ENCODE data around the gene UBXN1.
A peak's percentile ranks its signal among the peaks of the same experiment; 100 is the strongest.
"Not testable (repeated sequence)": the region's sequence is repeated elsewhere in the genome, so short reads cannot be mapped to it uniquely, and the experiment has no call there.

UBXN1 gene

GRCh38 chr11:62708392-62708791 lies 29.5 kb upstream of the UBXN1 start:
- DNase-seq (ENCODE audit: low spot score): peak; percentile 66

GRCh38 chr11:62707277-62707861 lies 28.5 kb upstream of the UBXN1 start, which contains the start of the genes BSCL2 and GNG3:
BSCL2 (minus strand) TSS chr11:62707424; CDS start chr11:62707195, 229 bp downstream.
GNG3 (plus strand) TSS chr11:62707676; CDS start chr11:62708296, 620 bp downstream.
- no peak for DNase-seq (ENCODE audit: low spot score)

DNA sequence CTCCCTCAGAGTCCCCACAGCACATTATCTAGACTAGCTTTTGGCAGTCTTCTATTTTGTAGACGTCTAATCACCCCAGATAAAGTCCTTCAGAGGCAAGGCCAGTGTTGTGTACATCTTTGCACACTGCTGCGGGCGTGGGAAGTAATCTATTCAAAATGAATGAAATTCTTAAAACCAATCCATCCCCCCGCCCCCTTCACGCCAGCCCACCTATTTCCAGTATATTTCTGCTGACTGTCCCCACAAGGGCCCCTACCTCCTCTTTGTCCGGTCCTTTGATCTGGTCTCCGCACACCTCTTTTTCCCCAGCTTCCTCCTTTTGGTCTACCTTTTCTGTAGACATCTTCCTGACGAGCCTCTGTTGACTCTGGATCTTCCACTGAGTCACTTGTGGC lies 28.0 kb upstream of the UBXN1 start:
- no peak for DNase-seq (ENCODE audit: low spot score)

GRCh38 chr11:62705880-62706849 lies 27.3 kb upstream of the UBXN1 start:
- DNase-seq (ENCODE audit: low spot score): peak; percentile 97

DNA sequence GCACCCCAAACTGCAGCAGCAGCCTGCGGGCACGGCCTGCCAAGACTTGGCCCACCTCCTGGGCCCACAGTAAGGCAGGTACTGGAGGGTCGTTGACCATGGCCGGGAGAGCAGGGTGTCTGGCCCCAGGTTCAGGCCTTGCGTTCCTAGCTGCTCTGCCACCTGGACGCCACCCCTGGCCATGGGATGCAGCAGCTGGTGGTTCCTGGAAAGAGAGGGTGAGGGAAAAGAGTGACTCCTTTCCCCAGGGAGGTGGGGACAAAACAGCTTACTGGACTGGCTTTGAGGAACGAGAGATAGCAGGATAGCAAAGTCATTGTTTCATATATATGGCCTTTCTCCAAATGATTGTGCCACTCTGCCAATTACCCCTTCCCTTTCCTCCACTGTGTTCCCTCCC lies 26.5 kb upstream of the UBXN1 start:
- no peak for DNase-seq (ENCODE audit: low spot score)

- DNase-seq (ENCODE audit: low spot score): not testable (repeated sequence)
Observed at GRCh38 chr11:62703921-62704320, 25.0 kb upstream of the UBXN1 start.

DNA sequence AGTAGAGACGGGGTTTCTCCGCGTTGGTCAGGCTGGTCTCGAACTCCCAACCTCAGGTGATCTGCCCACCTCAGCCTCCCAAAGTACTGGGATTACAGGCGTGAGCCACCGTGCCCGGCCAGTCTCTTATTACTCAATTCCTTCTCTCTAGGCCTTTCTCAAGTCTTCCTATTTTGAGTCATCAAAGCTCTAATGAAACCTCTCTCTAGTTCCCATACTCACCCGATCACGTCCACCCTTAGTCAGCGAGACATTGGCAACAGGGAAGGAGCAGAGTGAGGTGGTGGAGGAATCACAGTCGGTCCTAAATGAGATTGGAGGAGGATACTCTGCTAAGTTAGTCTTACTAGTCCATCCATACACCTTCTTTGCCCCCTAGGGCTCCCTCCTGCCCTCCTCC lies 23.4 kb upstream of the UBXN1 start:
- no peak for DNase-seq (ENCODE audit: low spot score)

DNA sequence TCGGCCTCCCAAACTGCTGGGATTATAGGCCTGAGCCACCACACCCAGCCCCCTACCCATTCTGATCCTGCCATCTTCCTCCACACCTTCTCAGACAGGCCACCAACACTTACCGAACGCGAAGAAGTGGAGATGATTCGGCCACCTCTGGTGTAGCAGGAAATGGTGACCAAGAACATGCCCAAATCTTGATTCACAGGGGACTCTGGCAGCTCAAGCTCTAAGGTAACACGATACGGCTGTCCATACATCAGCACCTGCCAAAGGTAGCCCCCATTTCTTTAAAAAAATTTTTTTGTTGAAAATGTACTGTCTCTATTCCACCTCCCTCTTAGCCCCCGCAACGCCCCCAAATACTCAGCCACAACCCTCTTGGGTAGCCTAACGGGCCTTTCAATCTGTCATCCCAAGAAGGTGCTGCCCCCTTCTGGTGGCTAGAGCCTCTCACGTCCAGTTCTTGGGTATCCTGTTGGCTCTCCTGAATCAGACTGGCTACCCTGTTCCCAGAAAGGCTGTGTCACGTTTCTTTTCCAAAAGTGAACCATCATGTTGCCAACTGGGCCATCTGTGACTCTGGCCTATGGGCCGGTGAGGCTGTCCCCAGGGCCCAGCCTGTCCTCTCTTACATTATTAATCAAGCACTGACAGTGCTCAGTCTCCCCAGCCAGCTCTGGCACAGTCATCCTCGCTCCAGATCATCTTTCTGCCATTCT lies 15.7 kb upstream of the UBXN1 start:
- peak; percentile 94 for DNase-seq (ENCODE audit: low spot score)

GRCh38 chr11:62693624-62694023 lies 14.8 kb upstream of the UBXN1 start:
- DNase-seq (ENCODE audit: low spot score): not testable (repeated sequence)

- DNase-seq (ENCODE audit: low spot score): no peak
Observed at GRCh38 chr11:62689421-62690183, 10.7 kb upstream of the UBXN1 start, which contains the start of gene LRRN4CL. LRRN4CL (minus strand) TSS chr11:62689530; CDS start chr11:62688508, 1,022 bp downstream.

- DNase-seq (ENCODE audit: low spot score): no peak
Observed at GRCh38 chr11:62688491-62688890, 9.6 kb upstream of the UBXN1 start.

DNA sequence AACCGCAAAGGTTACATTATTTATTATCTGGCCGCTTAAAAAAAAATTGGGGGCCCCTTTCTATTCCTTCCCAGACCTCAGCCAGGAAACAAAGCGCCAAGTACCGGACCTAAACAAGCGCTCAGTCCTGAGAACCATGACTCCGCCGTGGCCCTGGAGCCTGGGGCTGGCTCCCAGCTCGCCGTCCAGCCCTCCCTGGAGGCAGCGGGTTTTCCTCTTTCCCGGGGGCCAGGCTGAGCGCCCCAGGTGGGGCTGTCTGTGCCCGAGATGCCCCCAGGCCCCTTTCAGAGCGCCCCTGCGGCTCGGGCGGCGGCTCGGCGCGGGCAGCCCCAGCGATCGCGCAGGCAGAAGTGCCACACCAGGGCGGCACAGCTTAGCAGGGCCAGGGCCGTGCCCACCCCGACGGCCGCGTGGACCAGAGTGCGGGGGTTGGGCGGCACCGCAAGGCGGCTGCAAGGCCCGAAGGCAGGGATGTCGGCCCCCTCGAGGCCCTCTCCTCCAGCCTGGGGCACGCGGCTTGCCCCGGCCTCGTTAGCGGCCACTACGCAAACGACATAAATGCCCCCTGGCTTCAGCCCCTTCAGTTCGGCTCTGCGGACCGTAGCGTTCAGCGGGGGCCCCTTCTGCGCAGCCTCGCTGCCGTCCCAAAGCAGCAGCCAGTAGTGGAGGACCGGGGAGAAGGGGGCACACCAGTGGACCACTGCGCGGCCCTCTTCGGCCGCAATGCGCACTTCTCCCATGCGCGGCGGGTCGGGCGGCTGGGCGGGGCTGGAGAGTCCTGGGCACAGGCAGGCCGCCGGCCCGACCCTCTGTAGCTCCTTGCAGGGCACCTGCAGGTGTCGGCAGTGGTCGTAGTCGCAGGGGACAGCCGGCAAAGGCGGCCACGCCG lies 8.9 kb upstream of the UBXN1 start:
- DNase-seq (ENCODE audit: low spot score): no peak

GRCh38 chr11:62682518-62682917 lies 3.6 kb upstream of the UBXN1 start:
- DNase-seq (ENCODE audit: low spot score): no peak

DNA sequence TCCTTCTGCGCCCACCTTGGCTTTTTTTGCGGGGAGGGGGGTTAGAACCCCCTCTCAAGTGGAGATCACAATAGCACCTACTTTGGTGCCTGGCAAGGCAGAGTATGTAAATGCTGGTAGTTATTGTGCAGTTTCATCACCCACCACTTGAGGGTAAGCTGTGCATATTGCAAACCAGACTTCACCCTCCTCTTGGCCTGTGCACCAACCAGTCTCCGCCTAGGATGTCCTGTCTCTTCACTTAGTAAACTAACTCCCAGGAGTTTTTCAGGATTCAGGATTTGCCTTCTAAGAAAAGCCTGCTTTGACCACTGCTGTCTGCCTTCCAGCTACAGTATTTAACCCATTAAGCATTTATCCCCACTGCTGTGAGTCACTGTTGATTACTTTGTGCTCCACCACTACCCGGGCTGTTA lies 2.0 kb upstream of the UBXN1 start:
- peak; percentile 60 for DNase-seq (ENCODE audit: low spot score)

- no peak for DNase-seq (ENCODE audit: low spot score)
Observed at GRCh38 chr11:62678433-62678769, 472 bp downstream of the UBXN1 start.

DNA sequence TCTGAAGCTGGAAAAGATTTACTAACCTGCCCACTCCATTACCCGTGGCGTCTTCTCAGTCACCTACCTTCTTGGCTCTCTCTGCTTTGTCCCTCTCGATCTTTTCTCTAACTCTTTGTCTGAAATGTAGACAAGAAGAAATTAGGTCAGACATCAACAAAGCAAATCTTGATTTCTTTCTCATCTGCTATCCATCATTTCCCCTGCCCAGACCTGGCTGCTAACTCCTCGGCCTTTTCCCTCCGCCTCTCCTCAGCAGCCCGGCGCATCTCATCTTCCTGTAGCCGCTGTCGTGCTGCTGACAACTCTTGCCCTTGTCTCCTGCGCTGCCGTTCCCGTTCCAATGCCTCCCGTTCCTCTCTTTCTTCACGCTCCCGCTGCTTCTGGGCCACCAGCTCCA lies 1.2 kb downstream of the UBXN1 start:
- DNase-seq (ENCODE audit: low spot score): no peak

DNA sequence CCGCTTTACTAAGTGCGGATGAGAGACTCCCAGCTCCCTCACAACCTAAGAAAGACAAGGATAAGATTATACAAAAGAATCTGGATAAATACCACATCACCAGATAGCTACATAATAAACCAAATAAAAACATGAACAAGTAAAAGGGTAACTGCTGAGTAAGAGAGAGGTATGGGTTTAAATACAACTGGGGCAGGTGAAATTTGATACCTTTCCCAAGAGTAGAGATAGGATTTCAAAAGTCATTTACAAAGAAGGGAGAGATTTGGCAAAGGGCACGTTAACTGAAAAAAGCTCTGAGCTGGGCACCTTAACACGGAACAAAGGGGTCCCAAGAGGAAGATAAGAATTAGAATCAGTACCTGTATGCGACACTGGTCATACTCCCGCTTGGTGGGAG lies 1.7 kb downstream of the UBXN1 start:
- DNase-seq (ENCODE audit: low spot score): no peak

DNA sequence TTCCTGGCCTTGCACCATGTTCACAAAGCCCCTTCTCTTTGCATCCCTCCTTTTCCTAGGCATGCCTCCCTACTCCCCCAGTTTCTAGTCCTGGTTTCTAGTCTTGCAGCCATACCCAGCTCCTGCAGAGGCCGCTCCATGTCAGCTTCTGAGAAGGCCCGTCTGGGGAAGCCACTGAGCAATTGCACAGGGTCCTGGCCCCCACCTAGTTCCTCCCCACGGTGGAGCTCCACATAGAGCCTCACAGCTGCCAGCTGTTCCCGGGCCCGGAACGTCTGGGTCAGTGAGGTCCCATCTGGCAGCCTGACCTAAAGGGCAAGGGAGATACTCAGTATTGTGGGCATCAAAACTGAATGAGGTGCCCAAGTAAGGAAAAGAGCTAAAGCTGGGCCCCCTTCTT lies 2.2 kb downstream of the UBXN1 start:
- no peak for DNase-seq (ENCODE audit: low spot score)

DNA sequence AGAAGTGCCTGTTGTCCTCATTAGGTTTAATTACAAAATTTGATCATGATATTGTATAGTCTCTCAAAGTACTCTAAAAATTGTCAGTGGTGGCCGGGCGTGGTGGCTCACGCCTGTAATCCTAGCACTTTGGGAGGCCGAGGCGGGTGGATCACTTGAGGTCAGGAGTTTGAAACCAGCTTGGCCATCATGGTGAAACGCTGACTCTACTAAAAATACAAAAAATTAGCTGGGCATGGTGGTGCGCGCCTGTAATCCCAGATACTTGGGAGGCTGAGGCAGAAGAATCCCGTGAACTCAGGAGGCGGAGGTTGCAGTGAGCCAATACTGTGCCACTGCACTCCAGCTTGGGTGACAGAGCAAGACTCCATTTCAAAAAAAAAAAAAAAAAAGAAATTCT lies 3.5 kb downstream of the UBXN1 start:
- not testable (repeated sequence) for DNase-seq (ENCODE audit: low spot score)

DNA sequence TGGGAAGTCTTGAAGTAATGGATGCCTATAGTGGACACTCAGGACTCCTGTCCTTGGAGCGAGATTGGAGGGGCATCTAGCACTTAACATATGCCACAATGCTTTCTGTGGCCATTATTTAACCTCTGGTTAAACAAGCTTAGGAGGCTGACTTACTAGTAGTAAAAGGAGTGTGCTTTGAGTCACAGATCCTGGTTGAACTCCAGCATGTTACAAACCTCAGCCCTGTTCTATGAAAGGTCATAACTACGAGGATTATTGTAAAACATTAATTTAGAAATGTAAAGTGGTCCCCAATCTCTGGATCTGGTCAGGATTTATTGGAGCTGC lies 5.7 kb downstream of the UBXN1 start:
- DNase-seq (ENCODE audit: low spot score): no peak
